ENCODE results near the gene HBA1.

DNA sequence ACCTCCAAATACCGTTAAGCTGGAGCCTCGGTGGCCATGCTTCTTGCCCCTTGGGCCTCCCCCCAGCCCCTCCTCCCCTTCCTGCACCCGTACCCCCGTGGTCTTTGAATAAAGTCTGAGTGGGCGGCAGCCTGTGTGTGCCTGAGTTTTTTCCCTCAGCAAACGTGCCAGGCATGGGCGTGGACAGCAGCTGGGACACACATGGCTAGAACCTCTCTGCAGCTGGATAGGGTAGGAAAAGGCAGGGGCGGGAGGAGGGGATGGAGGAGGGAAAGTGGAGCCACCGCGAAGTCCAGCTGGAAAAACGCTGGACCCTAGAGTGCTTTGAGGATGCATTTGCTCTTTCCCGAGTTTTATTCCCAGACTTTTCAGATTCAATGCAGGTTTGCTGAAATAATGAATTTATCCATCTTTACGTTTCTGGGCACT is 928 bp downstream of the HBA1 start:
- TF ChIP-seq, protein P1, sequence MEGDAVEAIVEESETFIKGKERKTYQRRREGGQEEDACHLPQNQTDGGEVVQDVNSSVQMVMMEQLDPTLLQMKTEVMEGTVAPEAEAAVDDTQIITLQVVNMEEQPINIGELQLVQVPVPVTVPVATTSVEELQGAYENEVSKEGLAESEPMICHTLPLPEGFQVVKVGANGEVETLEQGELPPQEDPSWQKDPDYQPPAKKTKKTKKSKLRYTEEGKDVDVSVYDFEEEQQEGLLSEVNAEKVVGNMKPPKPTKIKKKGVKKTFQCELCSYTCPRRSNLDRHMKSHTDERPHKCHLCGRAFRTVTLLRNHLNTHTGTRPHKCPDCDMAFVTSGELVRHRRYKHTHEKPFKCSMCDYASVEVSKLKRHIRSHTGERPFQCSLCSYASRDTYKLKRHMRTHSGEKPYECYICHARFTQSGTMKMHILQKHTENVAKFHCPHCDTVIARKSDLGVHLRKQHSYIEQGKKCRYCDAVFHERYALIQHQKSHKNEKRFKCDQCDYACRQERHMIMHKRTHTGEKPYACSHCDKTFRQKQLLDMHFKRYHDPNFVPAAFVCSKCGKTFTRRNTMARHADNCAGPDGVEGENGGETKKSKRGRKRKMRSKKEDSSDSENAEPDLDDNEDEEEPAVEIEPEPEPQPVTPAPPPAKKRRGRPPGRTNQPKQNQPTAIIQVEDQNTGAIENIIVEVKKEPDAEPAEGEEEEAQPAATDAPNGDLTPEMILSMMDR (IDR thresholded peaks at IDR 0.05; ENCODE audit: poor library complexity, severe bottlenecking): no peak
- TF ChIP-seq SMC3 (conservative IDR thresholded peaks at IDR 0.05; ENCODE audit: poor library complexity): no peak
- no peak for TF ChIP-seq RAD21 (conservative IDR thresholded peaks at IDR 0.05)
- TF ChIP-seq TAF1 (IDR thresholded peaks at IDR 0.05; ENCODE audit: low read depth): no peak
- no peak for TF ChIP-seq EZH2 (IDR thresholded peaks at IDR 0.05; ENCODE audit: borderline replicate concordance, insufficient read depth, low read length, poor library complexity, severe bottlenecking)
- TF ChIP-seq, protein P2, sequence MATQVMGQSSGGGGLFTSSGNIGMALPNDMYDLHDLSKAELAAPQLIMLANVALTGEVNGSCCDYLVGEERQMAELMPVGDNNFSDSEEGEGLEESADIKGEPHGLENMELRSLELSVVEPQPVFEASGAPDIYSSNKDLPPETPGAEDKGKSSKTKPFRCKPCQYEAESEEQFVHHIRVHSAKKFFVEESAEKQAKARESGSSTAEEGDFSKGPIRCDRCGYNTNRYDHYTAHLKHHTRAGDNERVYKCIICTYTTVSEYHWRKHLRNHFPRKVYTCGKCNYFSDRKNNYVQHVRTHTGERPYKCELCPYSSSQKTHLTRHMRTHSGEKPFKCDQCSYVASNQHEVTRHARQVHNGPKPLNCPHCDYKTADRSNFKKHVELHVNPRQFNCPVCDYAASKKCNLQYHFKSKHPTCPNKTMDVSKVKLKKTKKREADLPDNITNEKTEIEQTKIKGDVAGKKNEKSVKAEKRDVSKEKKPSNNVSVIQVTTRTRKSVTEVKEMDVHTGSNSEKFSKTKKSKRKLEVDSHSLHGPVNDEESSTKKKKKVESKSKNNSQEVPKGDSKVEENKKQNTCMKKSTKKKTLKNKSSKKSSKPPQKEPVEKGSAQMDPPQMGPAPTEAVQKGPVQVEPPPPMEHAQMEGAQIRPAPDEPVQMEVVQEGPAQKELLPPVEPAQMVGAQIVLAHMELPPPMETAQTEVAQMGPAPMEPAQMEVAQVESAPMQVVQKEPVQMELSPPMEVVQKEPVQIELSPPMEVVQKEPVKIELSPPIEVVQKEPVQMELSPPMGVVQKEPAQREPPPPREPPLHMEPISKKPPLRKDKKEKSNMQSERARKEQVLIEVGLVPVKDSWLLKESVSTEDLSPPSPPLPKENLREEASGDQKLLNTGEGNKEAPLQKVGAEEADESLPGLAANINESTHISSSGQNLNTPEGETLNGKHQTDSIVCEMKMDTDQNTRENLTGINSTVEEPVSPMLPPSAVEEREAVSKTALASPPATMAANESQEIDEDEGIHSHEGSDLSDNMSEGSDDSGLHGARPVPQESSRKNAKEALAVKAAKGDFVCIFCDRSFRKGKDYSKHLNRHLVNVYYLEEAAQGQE (IDR thresholded peaks at IDR 0.05; ENCODE audit: borderline replicate concordance): no peak
- TF ChIP-seq POLR2AphosphoS5 (IDR thresholded peaks at IDR 0.05): no peak

All from neural cell (in vitro differentiated cells).